GM21423 (cell line): ENCODE results near the gene INPP5A.

Experiments
- ATAC-seq: cut with Tn5 transposase; IDR thresholded peaks from one replicate; pipeline ENCODE4 v1.9.1; 2021; ENCODE audit warnings: mild to moderate bottlenecking, moderate library complexity; ENCODE audit not compliant: unreplicated experiment

INPP5A gene

DNA sequence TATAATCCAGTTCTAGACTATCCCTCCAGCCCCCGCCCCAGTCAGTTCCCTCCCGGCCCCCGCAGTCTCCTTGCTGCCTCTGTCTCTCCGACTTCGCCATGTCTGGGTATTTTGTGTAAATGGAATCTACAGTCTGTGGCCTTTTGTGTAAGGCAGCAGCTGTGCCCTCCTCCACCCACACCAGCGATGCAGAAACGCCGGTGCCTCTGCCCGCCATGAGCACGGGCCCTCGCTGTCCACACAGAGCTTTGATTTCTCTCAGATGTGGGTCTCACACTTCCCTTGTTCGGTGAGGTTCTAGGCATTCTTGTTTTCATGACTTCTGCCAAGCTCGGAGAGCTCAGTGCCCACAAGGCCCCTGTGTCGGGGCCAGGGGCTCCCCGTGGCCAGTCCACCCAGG is 210.5 kb downstream of the INPP5A start:
- ATAC-seq: no peak

DNA sequence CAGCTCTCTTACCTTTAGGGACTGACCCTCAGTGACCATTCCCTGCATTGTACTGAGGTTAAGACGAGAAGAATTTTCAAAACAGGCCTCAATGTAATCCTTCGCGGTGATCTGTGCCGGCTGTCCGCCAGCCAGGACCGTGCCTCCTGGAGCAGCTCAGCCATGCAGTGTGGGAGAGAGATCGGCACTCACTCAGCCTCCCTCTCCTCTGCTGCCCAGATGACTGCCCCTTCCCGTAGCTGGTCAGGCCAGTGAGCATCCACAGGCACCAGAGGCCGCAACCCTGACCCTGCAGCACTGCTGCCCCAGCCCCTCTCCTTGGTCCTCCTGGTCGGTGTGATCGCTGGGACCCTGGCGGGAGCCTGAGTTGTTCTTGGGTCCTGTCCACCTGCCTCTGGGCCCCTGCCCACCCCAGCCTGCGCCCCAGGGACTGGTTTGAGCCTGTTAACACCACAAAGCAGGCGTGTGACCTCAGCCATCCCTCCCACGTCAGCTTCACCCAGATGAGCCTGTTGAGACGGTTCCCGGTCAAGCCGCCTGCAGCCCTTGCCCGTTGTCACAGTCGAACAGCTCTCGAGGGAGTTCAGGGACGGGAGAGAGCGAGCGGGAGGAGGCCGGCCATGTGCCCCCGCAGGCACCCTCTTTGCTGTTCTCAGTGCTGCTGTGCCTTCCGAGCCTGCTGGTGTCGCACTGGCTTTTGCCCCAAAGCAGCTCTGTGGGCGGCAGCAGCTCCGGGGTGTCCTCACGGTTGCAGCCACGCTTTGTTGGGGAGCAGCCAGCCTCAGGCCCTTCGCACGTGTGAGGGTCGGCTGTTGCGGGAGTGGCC is 211.2 kb downstream of the INPP5A start:
- ATAC-seq: no peak

DNA sequence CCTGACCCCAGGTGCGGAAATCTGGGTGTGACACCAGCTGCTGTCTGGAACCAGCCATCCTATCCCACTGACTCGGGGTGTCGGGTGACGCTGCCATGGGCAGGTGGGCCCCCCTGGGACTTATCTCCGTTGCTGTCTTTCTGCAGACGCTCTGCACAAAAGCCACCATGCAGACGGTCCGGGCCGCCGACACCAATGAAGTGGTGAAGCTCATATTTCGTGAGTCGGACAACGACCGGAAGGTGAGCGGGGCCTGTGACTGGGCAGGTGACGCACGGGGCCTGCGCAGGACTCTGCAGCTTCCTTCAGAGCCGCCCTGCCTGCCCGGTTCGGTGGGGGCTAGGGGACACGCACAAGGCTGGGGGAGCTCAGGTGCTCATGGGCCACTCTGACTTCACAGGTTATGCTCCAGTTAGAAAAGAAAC is 211.8 kb downstream of the INPP5A start:
- ATAC-seq: no peak

DNA sequence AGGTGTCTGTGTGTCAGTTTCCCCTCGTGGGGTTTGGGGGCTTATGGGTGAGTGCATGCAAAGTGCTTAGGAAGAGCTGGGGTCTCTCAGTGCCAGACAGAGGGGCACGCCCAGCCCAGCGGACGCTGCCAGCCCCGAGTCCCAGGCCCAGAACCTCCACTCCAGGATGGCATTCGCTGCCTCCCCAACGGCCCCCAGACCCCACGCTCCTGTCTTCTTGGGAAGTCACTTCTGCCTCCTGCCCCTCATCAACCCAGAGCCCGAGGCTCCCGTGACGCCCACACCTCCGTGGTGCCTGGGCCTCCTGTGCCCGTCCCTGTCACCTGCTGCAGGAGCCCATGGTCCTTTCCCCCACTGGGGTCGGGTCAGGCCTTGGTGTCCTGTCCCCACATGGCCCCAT is 213.3 kb downstream of the INPP5A start:
- ATAC-seq: no peak

DNA sequence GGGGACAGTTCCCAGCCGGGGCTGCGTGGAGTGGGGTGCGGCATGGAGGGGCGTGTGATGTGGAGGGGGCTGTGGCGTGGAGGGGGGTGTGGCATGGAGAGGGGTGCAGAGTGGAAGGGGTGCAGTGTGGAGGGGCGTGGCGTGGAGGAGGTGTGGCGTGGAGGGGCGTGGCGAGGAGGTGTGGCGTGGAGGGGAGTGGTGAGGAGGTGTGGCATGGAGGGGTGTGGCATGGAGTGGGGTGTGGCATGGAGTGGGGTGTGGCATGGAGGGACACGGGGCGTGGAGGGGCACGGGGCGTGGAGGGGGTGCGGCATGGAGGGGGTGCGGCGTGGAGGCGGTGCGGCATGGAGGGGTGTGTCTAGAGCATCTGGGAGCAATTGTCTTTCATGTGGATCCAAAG is 214.8 kb downstream of the INPP5A start:
- ATAC-seq: no peak

DNA sequence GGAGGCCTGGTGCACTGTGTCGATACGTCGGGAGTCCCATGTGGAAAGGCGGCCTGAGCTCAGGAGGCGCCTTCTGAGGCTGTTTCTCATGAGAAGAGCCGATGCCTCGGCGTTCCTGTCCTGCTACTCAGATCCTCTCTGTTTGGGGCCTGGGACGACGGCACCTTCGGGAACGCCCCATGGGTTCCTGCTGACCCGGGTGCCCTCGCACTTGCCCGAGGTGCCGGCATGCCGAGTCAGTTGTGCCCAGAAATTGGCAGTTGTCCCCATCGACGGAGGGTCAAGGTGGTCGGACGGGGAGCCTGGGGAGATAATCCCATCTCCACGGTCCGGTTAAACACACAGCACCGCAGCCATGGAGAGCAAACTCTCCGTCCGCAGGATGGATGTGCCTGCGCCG is 215.4 kb downstream of the INPP5A start:
- ATAC-seq: no peak

DNA sequence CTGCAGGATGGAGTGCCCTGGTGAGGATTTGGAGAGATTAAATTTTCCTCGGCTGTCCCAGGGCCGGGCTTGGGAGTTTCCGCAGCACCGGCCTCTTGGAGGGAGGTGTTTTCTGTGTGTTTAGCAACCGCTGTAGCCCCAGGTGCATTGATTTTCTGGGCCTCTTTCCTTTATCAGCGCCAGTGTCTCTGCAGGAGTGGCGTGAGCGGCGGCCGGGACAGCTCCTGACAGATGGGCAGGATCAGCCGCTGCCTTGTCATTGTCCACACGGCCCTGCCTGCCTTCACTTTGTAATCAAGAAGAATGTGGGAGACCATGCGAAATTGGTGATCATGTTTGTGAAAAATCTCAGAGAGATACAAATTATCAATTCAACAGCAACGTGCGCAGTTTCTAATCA is 216.0 kb downstream of the INPP5A start:
- no peak for ATAC-seq

DNA sequence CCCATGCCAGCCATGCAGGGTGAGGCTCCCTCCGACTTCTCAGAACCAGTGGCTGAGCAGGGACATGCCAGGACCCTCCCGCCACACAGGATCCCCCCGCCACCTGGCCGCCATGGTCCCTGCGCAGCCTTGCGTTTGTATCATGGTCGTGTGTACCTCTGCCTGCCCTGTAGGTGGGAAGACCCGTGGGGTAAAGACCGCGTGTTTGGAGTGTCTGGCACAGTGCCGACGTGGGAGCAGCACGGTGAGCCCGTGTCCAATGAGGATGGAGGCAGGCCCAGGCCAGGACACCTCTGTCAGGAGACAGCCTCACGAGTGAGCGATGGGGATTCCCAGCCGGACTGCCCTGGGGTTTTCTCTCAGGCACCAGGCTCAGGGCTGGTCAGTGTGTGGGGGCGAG is 216.5 kb downstream of the INPP5A start:
- ATAC-seq: no peak

DNA sequence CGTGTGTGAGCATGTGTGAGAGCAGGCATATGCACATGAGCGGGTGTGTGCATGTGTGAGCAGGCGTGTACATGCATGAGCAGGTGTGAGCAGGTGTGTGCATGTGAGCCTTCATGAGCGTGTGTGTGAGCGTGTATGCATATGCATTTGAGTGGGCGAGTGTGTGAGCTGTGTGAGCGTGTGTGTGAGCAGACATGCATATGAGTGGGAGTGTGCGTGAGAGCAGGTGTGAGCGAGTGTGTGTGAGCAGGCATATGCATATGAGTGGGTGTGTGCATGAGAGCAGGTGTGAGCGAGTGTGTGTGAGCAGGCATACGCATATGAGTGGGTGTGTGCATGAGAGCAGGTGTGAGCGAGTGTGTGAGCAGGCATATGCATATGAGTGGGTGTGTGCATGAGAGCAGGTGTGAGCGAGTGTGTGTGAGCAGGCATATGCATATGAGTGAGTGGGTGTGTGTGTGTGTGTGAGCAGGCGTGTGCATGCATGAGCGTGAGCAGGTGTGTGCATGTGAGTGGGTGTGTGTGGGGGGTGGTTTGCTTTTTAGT is 217.7 kb downstream of the INPP5A start:
- no peak for ATAC-seq

DNA sequence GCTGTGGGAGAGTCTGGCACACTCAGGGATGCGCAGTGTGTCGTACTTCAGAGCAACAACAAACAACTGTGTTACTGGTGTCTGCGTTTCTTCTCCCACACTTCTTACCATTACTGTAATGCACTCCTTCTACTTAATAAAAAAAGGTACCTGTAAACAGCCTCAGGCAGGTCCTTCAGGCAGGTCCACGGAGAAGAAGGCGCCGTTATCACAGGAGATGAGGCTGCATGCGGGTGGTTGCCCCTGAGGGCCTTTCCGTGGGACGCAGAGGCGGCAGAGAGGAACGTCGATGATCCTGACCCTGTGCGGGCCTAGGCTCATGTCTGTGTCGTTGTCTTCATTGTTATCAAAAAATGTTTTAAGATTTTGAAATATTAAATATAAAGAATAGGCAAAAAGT is 219.0 kb downstream of the INPP5A start:
- no peak for ATAC-seq

DNA sequence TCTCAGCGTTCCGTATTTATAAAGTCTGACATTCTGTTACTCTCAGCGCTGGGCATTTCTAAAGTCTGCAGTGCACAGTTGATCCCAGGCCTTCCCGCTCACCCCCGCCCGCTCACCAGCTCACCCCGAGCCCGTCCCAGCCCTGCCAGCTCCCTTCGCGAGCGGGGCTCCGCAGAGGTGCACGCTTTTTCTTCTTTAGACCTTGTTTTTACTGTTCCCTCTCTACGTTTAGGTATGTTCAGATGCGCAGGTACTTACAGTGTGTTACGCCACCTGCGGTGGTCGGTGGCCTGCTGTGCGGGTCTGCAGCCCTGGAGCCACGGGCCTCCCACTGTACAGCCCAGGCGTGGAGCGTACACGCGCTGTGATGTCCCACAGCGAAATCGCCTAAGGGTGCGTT is 219.6 kb downstream of the INPP5A start:
- ATAC-seq: no peak

DNA sequence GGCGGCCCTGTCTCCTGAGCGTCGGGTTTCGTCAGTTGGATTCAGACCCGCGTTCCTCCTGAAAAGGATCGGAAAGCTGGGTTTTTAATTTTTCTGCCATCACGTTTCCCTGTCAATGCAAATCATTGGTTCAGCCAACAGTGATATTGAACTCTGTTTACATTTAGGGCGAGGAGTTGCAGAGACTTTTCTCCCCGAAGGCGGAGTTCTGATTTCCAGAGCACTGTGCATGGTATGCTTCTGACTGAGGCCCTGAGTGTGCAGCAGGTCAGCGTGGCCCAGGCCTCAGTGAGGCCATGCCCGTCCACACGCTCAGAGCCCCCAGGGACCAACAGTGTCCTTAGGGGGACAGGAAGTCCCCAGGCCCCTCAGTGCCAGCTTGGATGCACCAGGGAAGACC is 221.3 kb downstream of the INPP5A start:
- ATAC-seq: no peak

DNA sequence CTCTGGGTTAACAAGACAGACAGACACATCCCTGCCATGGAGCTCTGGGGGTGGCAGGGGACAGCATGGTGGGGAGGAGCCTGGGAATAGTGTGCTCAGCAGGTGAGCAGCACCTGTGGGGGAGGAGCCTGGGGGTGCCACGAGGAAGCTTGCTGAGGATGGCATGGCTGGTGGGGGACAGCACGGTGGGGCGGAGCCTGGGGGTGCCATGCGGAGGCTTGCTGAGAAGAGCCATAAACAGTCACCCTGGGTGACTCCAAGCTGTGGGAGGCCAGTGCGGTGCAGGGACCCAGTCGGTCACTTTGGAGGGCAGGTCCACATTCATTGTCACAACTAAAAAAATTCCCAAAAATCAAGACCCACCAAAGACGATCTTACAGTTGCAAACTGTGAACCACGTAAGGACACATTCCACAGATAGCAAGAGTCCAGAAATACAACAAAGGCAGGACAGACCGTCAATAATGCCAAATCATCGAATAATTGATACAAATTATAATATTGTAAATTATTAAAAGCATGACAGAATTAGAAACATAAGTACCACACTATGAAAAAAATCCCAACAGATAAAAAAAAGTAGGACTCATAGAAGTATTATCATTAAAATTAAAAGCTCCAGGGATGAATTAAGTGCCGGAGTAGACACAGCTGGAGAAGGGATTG is 223.9 kb downstream of the INPP5A start:
- ATAC-seq: no peak

DNA sequence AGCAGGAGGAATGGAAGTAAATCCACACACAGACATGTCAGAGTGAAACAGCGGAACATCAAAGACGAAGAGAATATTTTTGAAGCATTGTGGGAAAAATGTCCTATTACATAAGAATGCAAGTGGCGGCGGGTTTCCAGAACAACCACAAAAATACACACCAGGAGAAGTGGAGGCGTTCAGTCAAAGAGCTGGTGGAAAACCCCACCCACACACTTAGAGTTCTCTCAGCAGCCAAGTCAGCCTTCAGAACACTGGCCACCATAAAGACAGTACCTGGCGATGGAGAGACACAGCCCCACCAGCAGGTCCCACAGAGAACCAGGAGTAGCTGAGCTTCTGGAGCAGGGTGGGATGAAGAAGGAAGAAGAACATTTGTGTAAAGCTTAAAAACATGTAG is 224.7 kb downstream of the INPP5A start:
- ATAC-seq: no peak

DNA sequence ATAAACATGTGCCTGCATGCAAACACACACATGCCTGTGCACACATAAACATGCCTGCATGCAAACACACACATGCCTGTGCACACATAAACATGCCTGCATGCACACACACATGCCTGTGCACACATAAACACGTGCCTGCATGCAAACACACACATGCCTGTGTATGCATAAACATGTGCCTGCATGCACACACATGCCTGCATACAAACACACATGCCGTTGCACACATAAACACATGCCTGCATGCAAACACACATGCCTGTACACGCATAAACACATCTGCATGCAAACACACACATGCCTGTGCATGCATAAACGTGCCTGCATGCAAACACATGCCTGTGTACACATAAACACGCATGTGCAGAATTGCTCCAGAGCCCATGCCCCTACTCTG is 226.0 kb downstream of the INPP5A start:
- ATAC-seq: no peak

DNA sequence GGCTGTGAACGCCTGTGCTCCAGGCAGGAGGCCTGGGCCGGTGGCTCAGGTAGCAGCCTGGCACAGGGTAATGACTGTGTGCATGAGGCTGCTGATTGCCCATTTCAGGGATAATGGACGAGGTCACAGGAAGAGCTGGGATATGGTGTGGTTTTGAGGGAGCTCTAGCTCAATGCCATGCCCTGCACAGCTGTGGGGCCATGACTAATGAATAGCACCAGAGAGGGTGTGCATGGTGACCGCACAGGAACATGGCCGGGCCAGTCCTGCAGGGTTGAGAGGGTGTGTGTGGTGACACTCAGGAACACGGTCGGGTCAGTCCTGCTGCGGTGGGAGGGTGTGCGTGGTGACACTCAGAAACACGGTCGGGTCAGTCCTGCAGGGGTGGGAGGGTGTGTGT is 226.5 kb downstream of the INPP5A start:
- no peak for ATAC-seq

DNA sequence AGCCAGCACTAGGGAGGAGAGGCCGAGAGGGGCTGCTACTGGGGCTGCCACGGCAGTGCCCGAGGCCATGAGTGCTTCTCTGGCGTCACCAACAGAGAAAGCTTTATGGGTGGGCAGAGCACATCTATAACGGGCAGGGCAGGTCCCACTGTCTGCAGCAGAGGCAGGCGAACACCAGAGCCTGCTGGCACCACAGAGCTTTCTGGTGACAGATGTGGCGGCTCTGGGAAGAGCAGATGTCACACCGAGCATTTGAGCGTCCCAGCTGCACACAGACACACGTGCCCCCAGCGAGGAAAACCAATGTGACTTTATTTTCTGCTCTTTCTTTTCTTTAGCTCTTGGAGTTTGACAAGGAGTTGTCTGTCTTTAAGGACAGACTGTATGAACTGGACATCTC is 227.8 kb downstream of the INPP5A start:
- no peak for ATAC-seq

DNA sequence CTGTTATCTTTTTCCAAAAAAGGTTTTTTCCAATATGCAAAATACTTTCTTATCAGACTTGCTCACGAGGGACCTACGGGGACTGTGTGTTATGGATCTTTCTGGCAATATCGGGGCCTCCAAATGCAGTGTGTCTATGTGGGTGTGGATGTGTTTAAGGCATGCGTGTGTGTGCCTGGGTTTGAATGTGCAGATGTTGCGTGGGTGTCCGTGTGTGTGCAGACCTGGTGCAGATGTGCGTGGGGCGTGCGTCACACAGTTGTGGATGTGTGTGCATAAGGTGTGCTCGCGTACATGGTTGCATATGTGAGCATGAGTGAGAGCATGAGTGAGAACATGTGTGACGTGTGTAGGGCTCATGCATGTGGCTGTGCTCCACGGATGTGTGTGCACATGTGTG is 228.7 kb downstream of the INPP5A start:
- no peak for ATAC-seq

DNA sequence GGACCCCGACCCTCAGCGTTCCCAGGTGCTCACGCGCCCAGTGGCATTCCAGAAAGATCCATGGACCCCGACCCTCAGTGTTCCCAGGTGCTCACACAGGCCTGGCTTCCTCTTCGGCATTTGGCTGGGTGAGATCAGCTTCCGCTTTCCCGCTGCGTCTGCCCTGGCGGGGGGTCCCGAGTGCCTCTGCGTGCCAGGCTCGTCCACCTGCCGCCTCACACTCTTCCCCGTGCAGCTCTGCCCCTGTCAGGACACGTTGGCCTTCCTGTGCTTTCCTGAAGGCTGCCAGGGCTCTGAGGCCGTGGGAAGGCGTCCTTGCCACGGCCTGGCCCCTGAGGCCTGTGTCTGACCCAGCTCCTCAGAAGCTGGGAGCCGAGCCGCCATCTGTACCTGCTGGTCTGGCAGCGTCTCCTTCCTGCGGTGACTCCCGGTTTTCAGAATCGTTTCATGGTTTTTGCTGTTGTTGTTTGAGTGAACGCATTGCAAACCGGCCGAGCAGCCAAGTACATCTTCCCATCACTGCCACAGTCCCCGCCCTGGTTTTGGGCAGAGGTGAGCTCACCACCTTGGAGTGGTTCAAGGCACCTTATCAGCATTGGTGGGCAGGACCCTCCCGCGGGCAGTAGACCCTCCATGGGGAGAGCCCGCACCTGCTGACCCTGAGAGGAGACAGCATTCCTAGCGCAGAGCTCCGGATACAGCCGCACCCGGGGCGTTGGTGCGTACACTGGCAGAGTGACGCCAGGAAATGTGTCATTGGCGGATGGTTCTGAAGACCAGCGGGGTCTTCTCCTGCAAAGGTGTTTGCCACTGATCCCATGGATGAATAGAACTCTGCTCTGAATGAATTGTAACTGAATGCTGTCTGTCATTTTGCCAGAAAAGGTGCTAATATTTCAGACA is 231.0 kb downstream of the INPP5A start:
- ATAC-seq: no peak

DNA sequence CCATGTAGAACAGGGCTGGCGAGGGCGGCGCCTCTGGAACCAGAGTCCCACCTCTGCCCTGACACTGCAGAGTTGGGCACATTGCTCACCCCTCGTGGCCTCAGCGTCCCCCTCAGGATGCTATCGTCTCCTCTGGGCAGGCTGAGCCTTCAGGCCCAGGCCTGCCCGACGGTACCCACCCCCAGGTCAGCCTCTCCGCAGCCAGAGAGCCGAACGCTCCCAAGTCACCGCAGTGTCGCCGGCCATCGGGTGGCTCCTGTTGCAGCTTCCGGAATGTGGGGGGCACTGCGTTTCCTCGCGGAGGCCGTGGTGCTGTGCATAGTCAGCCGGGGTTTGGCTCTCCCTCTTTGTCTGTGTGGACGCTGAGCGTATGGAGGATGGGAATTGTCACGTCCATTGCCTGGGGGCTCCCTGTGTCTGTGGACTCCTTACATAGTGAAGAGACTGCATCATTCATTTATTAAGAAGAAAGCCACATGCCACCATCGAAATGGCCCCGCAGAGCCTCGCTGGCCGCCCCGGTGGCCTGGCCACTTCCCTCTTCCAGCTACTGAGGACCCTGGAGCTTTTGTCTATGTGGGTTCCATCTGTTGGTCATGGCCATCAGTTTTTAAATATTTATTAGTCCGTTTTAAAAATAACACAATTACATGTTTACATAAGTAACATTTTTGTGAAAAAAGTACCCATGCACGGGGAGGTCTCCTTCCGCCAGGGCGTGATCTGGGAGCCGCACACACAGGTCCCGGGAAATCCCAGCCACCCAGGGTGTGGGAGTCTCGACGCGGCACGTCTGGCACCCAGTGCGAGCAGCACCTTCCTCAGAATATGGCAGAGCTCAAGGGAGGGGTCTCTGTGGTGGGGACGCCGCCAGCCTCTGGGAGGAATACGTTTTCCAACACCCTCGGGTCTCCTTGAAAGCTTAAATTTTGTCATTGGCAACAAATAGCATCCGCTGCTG is 232.8 kb downstream of the INPP5A start:
- no peak for ATAC-seq
